MM.1S (cell line): ENCODE results near the gene TMEM127.

Experiments
- CTCF ChIP-seq: fragments of 300-600 bp; sonication (generic); IDR thresholded peaks from 2 replicates; pipeline ENCODE4 v1.5.1; 2016; ENCODE audit warnings: antibody characterized with exemption, low read length, mixed read lengths
- EZH2 ChIP-seq: fragments of 300-600 bp; sonication (generic); optimal IDR thresholded peaks from 2 replicates; pipeline ENCODE3; 2017; ENCODE audit warnings: low read depth, mild to moderate bottlenecking, antibody characterized with exemption, low read length, mixed read lengths
- EZH2phosphoT487 ChIP-seq: fragments of 300-600 bp; sonication (generic); IDR thresholded peaks from 2 replicates; pipeline ENCODE4 v1.6.1; 2018; ENCODE audit warnings: antibody characterized with exemption, low read length

- TF ChIP-seq CTCF (no peak), EZH2 (no peak), EZH2phosphoT487 (no peak)
These were observed 15.6 kb downstream of the TMEM127 start for GRCh38 chr2:96250188-96250587.
